HG03469 (cell line): ENCODE measurements around the gene SPECC1.
"Not testable (repeated sequence)": the region's sequence is repeated elsewhere in the genome, so short reads cannot be mapped to it uniquely, and the experiment has no call there.

Experiments used
- ATAC-seq: cut with Tn5 transposase; IDR thresholded peaks from one replicate; pipeline ENCODE4 v1.9.1; 2021; ENCODE audit warnings: mild to moderate bottlenecking, moderate library complexity, moderate number of reproducible peaks; ENCODE audit not compliant: unreplicated experiment

SPECC1 gene

GRCh38 chr17:20291853-20292252 lies 282.7 kb downstream of the SPECC1 start:
- ATAC-seq = no peak

GRCh38 chr17:20293501-20293900 lies 284.3 kb downstream of the SPECC1 start:
- ATAC-seq = no peak

GRCh38 chr17:20294120-20294519 lies 285.0 kb downstream of the SPECC1 start:
- ATAC-seq = no peak

GRCh38 chr17:20299013-20299412 lies 289.9 kb downstream of the SPECC1 start:
- ATAC-seq = no peak

- ATAC-seq = no peak
Measured at GRCh38 chr17:20300436-20300934, 291.3 kb downstream of the SPECC1 start.

GRCh38 chr17:20302246-20302917 lies 293.2 kb downstream of the SPECC1 start:
- ATAC-seq = no peak

GRCh38 chr17:20304961-20305360 lies 295.8 kb downstream of the SPECC1 start:
- no peak for ATAC-seq

GRCh38 chr17:20306924-20307323 lies 297.8 kb downstream of the SPECC1 start:
- no peak for ATAC-seq

- no peak for ATAC-seq
Measured at GRCh38 chr17:20307326-20307910, 298.3 kb downstream of the SPECC1 start.

- no peak for ATAC-seq
Measured at GRCh38 chr17:20310481-20310880, 301.3 kb downstream of the SPECC1 start.

GRCh38 chr17:20313306-20313705 lies 304.1 kb downstream of the SPECC1 start:
- no peak for ATAC-seq

- no peak for ATAC-seq
Measured at GRCh38 chr17:20313891-20314290, 304.7 kb downstream of the SPECC1 start.

GRCh38 chr17:20314834-20315233 lies 305.7 kb downstream of the SPECC1 start:
- no peak for ATAC-seq

GRCh38 chr17:20315311-20315710 lies 306.2 kb downstream of the SPECC1 start:
- no peak for ATAC-seq

GRCh38 chr17:20315821-20316220 lies 306.7 kb downstream of the SPECC1 start:
- no peak for ATAC-seq

GRCh38 chr17:20320535-20321229 lies 311.5 kb downstream of the SPECC1 start:
- not testable (repeated sequence) for ATAC-seq

GRCh38 chr17:20321357-20321756 lies 312.2 kb downstream of the SPECC1 start:
- ATAC-seq = not testable (repeated sequence)

- ATAC-seq = not testable (repeated sequence)
Measured at GRCh38 chr17:20327739-20328138, 318.6 kb downstream of the SPECC1 start.

GRCh38 chr17:20351405-20351804 lies 342.2 kb downstream of the SPECC1 start:
- not testable (repeated sequence) for ATAC-seq

- ATAC-seq = not testable (repeated sequence)
Measured at GRCh38 chr17:20352567-20352966, 343.4 kb downstream of the SPECC1 start.

- not testable (repeated sequence) for ATAC-seq
Measured at GRCh38 chr17:20363846-20364245, 354.7 kb downstream of the SPECC1 start.
